HepG2 (cell line): Measurements from ENCODE around the gene EPHX1. TPM values are rescaled to one million over a fixed set of nuclear protein-coding genes. Genes with fewer than 3 reads are reported as not detected.
A peak's percentile ranks its signal among the peaks of the same experiment; 100 is the strongest.

Experiments used
- ATF7 ChIP-seq, 2 experiments: fragments of 450-650 bp in 1 of 2; sonication (generic) in 1 of 2; formaldehyde crosslinking in 1 of 2; IDR thresholded peaks; 2 replicates each; pipeline versions ENCODE4 v1.4.0 to v1.6.1; 2016 to 2020; ENCODE audit warnings: antibody characterized with exemption in 1 of 2, mild to moderate bottlenecking in 1 of 2, missing genetic modification reagents in 1 of 2
- BRD4 ChIP-seq: sonication (generic); formaldehyde crosslinking; IDR thresholded peaks from 2 replicates; pipeline ENCODE4 v1.4.0; 2020; ENCODE audit warnings: missing genetic modification reagents
- BRF2 ChIP-seq: sonication (generic); formaldehyde crosslinking; IDR thresholded peaks from 2 replicates; pipeline ENCODE4 v1.8.1; 2022; ENCODE audit warnings: mild to moderate bottlenecking, missing genetic modification reagents
- FOXA1 ChIP-seq, 2 experiments: fragments of 450-650 bp in 1 of 2; sonication (generic) in 1 of 2; formaldehyde crosslinking in 1 of 2; IDR thresholded peaks; 2 replicates each; pipeline versions ENCODE4 v1.4.0 to v1.6.1; 2016 to 2020; ENCODE audit warnings: missing genetic modification reagents in 1 of 2
- GMEB1 ChIP-seq: sonication (generic); formaldehyde crosslinking; IDR thresholded peaks from 2 replicates; pipeline ENCODE4 v1.5.1; 2020; ENCODE audit warnings: missing genetic modification reagents, mild to moderate bottlenecking, borderline replicate concordance
- HOXA5 ChIP-seq: sonication (generic); formaldehyde crosslinking; IDR thresholded peaks from 2 replicates; pipeline ENCODE4 v1.4.0; 2020; ENCODE audit warnings: missing genetic modification reagents
- KLF16 ChIP-seq, 2 experiments: sonication (generic) in 1 of 2; formaldehyde crosslinking in 1 of 2; IDR thresholded peaks; 2 replicates each; pipeline versions ENCODE4 v1.6.1 to v1.8.0; 2016 to 2023; ENCODE audit warnings: missing genetic modification reagents in 2 of 2, missing compliant biosample characterization in 1 of 2
- MATR3 ChIP-seq: sonication (generic); formaldehyde crosslinking; IDR thresholded peaks from 2 replicates; pipeline ENCODE4 v1.4.0; 2020; ENCODE audit warnings: missing genetic modification reagents
- PHF21A ChIP-seq: sonication (generic); formaldehyde crosslinking; IDR thresholded peaks from 2 replicates; pipeline ENCODE4 v1.5.0; 2020; ENCODE audit warnings: mild to moderate bottlenecking, missing genetic modification reagents
- POGZ ChIP-seq: sonication (generic); formaldehyde crosslinking; IDR thresholded peaks from 2 replicates; pipeline ENCODE4 v1.4.0; 2020; ENCODE audit warnings: mild to moderate bottlenecking, missing genetic modification reagents
- U2AF1 ChIP-seq: fragments of 200-400 bp; formaldehyde crosslinking; optimal IDR thresholded peaks from 2 replicates; pipeline ENCODE3; 2017; ENCODE audit warnings: mild to moderate bottlenecking, low read depth, low read length
- ZBTB10 ChIP-seq: sonication (generic); formaldehyde crosslinking; IDR thresholded peaks from 2 replicates; pipeline ENCODE4 v1.4.0; 2020; ENCODE audit warnings: missing genetic modification reagents, borderline replicate concordance
- ZNF160 ChIP-seq: sonication (generic); formaldehyde crosslinking; IDR thresholded peaks from 2 replicates; pipeline ENCODE4 v1.8.0; 2022; ENCODE audit warnings: mild to moderate bottlenecking, inconsistent platforms, missing genetic modification reagents
- ZNF296 ChIP-seq: sonication (generic); formaldehyde crosslinking; conservative IDR thresholded peaks from 2 replicates; pipeline ENCODE4 v1.5.0; 2020; ENCODE audit warnings: mild to moderate bottlenecking, missing genetic modification reagents
- ZNF441 ChIP-seq: sonication (generic); formaldehyde crosslinking; IDR thresholded peaks from 2 replicates; pipeline ENCODE4 v1.7.0; 2021; ENCODE audit warnings: missing genetic modification reagents, borderline replicate concordance
- ZNF513 ChIP-seq: sonication (generic); formaldehyde crosslinking; conservative IDR thresholded peaks from 2 replicates; pipeline ENCODE4 v1.5.0; 2020; ENCODE audit warnings: missing genetic modification reagents
- ZNF563 ChIP-seq: sonication (generic); formaldehyde crosslinking; IDR thresholded peaks from 2 replicates; pipeline ENCODE4 v1.8.0; 2022; ENCODE audit warnings: mild to moderate bottlenecking, moderate library complexity, missing genetic modification reagents
- ZNF850 ChIP-seq: sonication (generic); formaldehyde crosslinking; conservative IDR thresholded peaks from 2 replicates; pipeline ENCODE4 v1.9.0; 2021; ENCODE audit warnings: mild to moderate bottlenecking, missing genetic modification reagents
- polyA plus RNA-seq, 8 experiments: library from polyadenylated mRNA; depleted of rRNA in 3 of 8; stranded (reverse) in 7 of 8; unstranded in 1 of 8; fragments of >200 nt; fragmentation: Illumina TruSeq in 4 of 8; extraction: Trizol in 4 of 8; gene quantifications; 2 replicates each; pipeline versions ENCODE4 v1.2.1 to v1.2.3, GENCODE V29; 2011 to 2016; ENCODE audit warnings: low read depth in 4 of 8, missing spikeins in 1 of 8, mixed read lengths in 1 of 8; ENCODE audit not compliant: insufficient read depth in 1 of 8
- total RNA-seq, 5 experiments: library from RNA; depleted of rRNA; stranded (reverse); fragments of >200 nt; fragmentation: Illumina TruSeq; extraction: Trizol; gene quantifications; 2 replicates each; pipeline ENCODE4 v1.2.3, GENCODE V29; 2016; ENCODE audit warnings: low read depth in 1 of 5

Gene EPHX1
- total and polyA plus RNA-seq, 2 of the 13 experiments (the other 11 are each of a cell fraction or from before 2014, with no cell fraction given), result 27.7 to 36.5 TPM

- 0 out of 2 replicates have a peak, but pooled peaks have one; percentile 33 for TF ChIP-seq ZNF850
- no peak for TF ChIP-seq ZNF513 (CRISPR knock-in tag)
- no peak for TF ChIP-seq ZNF296
- no peak; the same call in 1 of the 2 replicates for TF ChIP-seq FOXA1 (IDR thresholded peaks at IDR 0.05)
- TF ChIP-seq FOXA1 (CRISPR knock-in tag; IDR thresholded peaks at IDR 0.05), result peak; percentile 97
- TF ChIP-seq HOXA5 (CRISPR knock-in tag), result peak; percentile 91
- peak; percentile 91 for TF ChIP-seq ZNF160 (CRISPR knock-in tag)
- TF ChIP-seq BRF2, result peak; percentile 52; the same call in 1 of the 2 replicates
- no peak for TF ChIP-seq U2AF1
- TF ChIP-seq ZNF563 (CRISPR knock-in tag), result 0 out of 2 replicates have a peak, but pooled peaks have one; percentile 70
- peak; percentile 99 for TF ChIP-seq ZNF441 (CRISPR knock-in tag)
- TF ChIP-seq ATF7 (IDR thresholded peaks at IDR 0.05), result peak; percentile 8; the same call in 1 of the 2 replicates
- peak; percentile 86 for TF ChIP-seq ATF7 (CRISPR knock-in tag; IDR thresholded peaks at IDR 0.05)
- no peak for TF ChIP-seq MATR3 (CRISPR knock-in tag)
- TF ChIP-seq ZBTB10 (CRISPR knock-in tag), result 0 out of 2 replicates have a peak, but pooled peaks have one; percentile 40
- peak; percentile 99 for TF ChIP-seq PHF21A
- TF ChIP-seq POGZ (CRISPR knock-in tag), result peak; percentile 82
- peak in 1 of 2 experiments; percentile 99; a peak in 2 of 4 replicates for TF ChIP-seq KLF16 (CRISPR knock-in tag; IDR thresholded peaks at IDR 0.05)
- no peak for TF ChIP-seq BRD4 (CRISPR knock-in tag)
- peak; percentile 72; the same call in 1 of the 2 replicates for TF ChIP-seq GMEB1 (CRISPR knock-in tag)
Measured at GRCh38 chr1:225813214-225813964, 3.5 kb downstream of the EPHX1 start (continued).
